ENCODE results near the gene GRAMD1C. TPM values are rescaled to one million over a fixed set of nuclear protein-coding genes. Genes with fewer than 3 reads are reported as not detected.
"Not testable (repeated sequence)": the region's sequence is repeated elsewhere in the genome, so short reads cannot be mapped to it uniquely, and the experiment has no call there.

Gene GRAMD1C
- total and polyA plus RNA-seq, 2 donors (not counting 1 experiment from before 2014, with no cell fraction given), result 0.82 to 7.8 TPM

DNA sequence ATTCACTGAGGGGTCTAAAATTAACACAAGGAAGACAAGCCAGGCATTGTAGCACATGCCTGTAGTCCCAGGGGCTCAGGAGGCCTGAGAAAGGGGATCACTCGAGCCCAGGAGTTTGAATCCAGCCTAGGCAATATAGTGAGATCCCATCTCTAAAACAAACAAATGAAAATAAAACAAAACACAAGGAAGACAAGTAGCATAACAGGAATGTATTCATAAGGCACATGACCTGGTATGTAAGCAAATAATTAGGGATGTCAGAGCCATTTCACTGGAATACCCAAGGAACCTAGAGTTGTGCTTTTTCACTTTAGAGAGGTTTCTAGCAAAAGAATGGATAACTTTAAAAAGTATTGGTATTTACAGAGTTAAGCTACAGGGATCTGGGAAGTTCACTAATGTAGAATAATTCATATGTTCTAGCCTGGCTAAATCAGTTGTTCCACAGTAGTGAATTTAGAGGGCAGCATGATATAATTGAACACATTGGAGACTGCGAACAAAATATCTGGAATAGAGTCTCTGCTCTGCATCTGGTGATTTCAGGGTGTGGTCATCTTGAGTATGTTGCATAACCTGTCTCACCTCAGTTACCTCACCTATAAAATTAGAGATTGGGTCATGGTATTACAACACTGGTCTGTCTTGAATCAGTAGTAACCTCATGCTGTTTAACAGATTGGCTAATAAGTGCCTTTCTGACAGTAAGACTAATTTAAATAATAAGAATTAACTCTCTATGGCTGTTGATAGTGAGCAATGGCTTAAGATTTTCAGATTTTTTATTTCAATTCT lies 9.3 kb downstream of the GRAMD1C start:
- DNase-seq (ENCODE audit: low read depth in 2 of 2), result no peak
- Histone ChIP-seq H3K9ac (ENCODE audit: insufficient read depth, low read length) (no peak overlapping the region), H3K27me3 (ENCODE audit: control insufficient read depth, insufficient read depth, low read length) (no peaks in the 10 kb centered on the region), H3K4me2 (ENCODE audit: extremely low read depth, insufficient read depth, low read length) (no peak overlapping the region), H3K9me3 (ENCODE audit: control insufficient read depth, insufficient read depth, low read depth, low read length) (no peaks in the 10 kb centered on the region), H2AFZ (ENCODE audit: low read length) (no peak overlapping the region), H3K27ac (ENCODE audit: insufficient read depth, low read length) (no peak overlapping the region), H4K20me1 (ENCODE audit: control insufficient read depth, extremely low read depth, insufficient read depth, low read length) (no peaks in the 10 kb centered on the region), H3K4me1 (ENCODE audit: control insufficient read depth, extremely low read depth, insufficient read depth, low read length) (no peaks in the 10 kb centered on the region), H3K79me2 (ENCODE audit: control insufficient read depth, insufficient read depth, low read length) (no peaks in the 10 kb centered on the region), H3K4me3 (replicated peaks in 1 of 4; ENCODE audit: control extremely low read depth in 1 of 4, insufficient read depth in 1 of 4, low read depth in 3 of 4, low read length in 4 of 4) (no peak overlapping the region), H3K36me3 (ENCODE audit: control insufficient read depth, insufficient read depth, low read length) (no peaks in the 10 kb centered on the region)
- no peak for TF ChIP-seq EZH2 (IDR thresholded peaks at IDR 0.05; ENCODE audit: low read length, missing control alignments)
- TF ChIP-seq, protein P1, sequence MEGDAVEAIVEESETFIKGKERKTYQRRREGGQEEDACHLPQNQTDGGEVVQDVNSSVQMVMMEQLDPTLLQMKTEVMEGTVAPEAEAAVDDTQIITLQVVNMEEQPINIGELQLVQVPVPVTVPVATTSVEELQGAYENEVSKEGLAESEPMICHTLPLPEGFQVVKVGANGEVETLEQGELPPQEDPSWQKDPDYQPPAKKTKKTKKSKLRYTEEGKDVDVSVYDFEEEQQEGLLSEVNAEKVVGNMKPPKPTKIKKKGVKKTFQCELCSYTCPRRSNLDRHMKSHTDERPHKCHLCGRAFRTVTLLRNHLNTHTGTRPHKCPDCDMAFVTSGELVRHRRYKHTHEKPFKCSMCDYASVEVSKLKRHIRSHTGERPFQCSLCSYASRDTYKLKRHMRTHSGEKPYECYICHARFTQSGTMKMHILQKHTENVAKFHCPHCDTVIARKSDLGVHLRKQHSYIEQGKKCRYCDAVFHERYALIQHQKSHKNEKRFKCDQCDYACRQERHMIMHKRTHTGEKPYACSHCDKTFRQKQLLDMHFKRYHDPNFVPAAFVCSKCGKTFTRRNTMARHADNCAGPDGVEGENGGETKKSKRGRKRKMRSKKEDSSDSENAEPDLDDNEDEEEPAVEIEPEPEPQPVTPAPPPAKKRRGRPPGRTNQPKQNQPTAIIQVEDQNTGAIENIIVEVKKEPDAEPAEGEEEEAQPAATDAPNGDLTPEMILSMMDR (conservative IDR thresholded peaks at IDR 0.05 in 1 of 2, IDR thresholded peaks at IDR 0.05 in 1 of 2; ENCODE audit: low read depth in 1 of 2, low read length in 2 of 2), result no peak

DNA sequence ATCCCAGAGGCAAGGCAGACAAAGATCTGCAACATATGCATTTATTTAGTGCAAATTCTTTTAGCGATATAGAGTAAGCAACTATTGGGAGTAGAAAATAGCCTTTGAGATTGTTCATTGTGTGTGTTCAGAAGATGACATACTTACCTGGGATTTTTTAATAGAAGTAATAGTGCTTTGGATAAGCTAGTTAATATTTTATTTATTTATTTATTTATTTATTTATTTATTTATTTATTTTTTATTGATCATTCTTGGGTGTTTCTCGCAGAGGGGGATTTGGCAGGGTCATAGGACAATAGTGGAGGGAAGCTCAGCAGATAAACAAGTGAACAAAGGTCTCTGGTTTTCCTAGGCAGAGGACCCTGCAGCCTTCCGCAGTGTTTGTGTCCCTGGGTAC lies 10.5 kb downstream of the GRAMD1C start:
- H2AFZ ChIP-seq (ENCODE audit: low read length); H3K27ac ChIP-seq (ENCODE audit: insufficient read depth, low read length); H3K27me3 ChIP-seq (ENCODE audit: control insufficient read depth, insufficient read depth, low read length); H3K36me3 ChIP-seq (ENCODE audit: control insufficient read depth, insufficient read depth, low read length); H3K4me1 ChIP-seq (ENCODE audit: control insufficient read depth, extremely low read depth, insufficient read depth, low read length); H3K9ac ChIP-seq (ENCODE audit: insufficient read depth, low read length); DNase-seq (ENCODE audit: low read depth in 2 of 2); H3K79me2 ChIP-seq (ENCODE audit: control insufficient read depth, insufficient read depth, low read length); H3K4me3 ChIP-seq (replicated peaks in 1 of 4; ENCODE audit: control extremely low read depth in 1 of 4, insufficient read depth in 1 of 4, low read depth in 3 of 4, low read length in 4 of 4); H4K20me1 ChIP-seq (ENCODE audit: control insufficient read depth, extremely low read depth, insufficient read depth, low read length); H3K9me3 ChIP-seq (ENCODE audit: control insufficient read depth, insufficient read depth, low read depth, low read length); H3K4me2 ChIP-seq (ENCODE audit: extremely low read depth, insufficient read depth, low read length): not testable (repeated sequence)

DNA sequence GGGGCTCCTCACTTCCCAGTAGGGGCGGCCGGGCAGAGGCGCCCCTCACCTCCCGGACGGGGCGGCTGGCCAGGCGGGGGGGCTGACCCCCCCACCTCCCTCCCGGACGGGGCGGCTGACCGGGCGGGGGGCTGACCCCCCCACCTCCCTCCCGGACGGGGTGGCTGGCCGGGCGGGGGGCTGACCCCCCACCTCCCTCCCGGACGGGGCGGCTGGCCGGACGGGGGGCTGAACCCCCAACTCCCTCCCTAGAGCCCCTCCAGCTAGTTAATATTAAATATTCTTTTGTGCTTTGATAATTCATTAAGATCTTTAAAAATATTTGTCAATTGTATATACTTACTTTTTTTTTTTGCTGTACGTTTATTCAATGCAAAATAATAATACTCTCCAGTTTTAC lies 11.3 kb downstream of the GRAMD1C start:
- H2AFZ ChIP-seq (ENCODE audit: low read length); H3K9ac ChIP-seq (ENCODE audit: insufficient read depth, low read length); H3K36me3 ChIP-seq (ENCODE audit: control insufficient read depth, insufficient read depth, low read length); H3K27ac ChIP-seq (ENCODE audit: insufficient read depth, low read length); H3K4me2 ChIP-seq (ENCODE audit: extremely low read depth, insufficient read depth, low read length); H3K4me3 ChIP-seq (replicated peaks in 1 of 4; ENCODE audit: control extremely low read depth in 1 of 4, insufficient read depth in 1 of 4, low read depth in 3 of 4, low read length in 4 of 4); H3K79me2 ChIP-seq (ENCODE audit: control insufficient read depth, insufficient read depth, low read length); H3K9me3 ChIP-seq (ENCODE audit: control insufficient read depth, insufficient read depth, low read depth, low read length); DNase-seq (ENCODE audit: low read depth in 2 of 2); H3K27me3 ChIP-seq (ENCODE audit: control insufficient read depth, insufficient read depth, low read length); H4K20me1 ChIP-seq (ENCODE audit: control insufficient read depth, extremely low read depth, insufficient read depth, low read length); H3K4me1 ChIP-seq (ENCODE audit: control insufficient read depth, extremely low read depth, insufficient read depth, low read length): not testable (repeated sequence)

DNA sequence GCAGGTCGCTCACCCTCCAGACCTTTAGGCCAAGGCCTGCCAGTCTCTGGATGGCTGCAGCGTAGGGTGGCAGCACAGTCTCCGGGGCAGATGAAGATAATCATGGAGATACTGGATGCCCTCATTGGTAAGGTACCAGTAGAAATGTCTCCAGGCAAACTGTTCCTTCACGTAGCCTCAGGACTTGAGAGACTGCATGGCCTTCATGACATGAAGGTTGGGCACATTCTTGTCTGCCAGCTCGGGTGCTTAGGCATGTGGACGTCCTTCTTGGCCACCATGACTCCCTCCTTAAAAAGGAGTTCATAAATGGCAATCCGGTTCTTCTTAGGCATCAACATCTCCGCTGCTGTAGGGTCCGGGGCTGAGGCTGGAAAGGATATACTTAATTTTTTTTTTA lies 11.8 kb downstream of the GRAMD1C start:
- not testable (repeated sequence) for H3K4me2 ChIP-seq (ENCODE audit: extremely low read depth, insufficient read depth, low read length); H3K27me3 ChIP-seq (ENCODE audit: control insufficient read depth, insufficient read depth, low read length); H3K79me2 ChIP-seq (ENCODE audit: control insufficient read depth, insufficient read depth, low read length); H3K9ac ChIP-seq (ENCODE audit: insufficient read depth, low read length); DNase-seq (ENCODE audit: low read depth in 2 of 2); H3K4me3 ChIP-seq (replicated peaks in 1 of 4; ENCODE audit: control extremely low read depth in 1 of 4, insufficient read depth in 1 of 4, low read depth in 3 of 4, low read length in 4 of 4); H4K20me1 ChIP-seq (ENCODE audit: control insufficient read depth, extremely low read depth, insufficient read depth, low read length); H3K36me3 ChIP-seq (ENCODE audit: control insufficient read depth, insufficient read depth, low read length); H2AFZ ChIP-seq (ENCODE audit: low read length); H3K4me1 ChIP-seq (ENCODE audit: control insufficient read depth, extremely low read depth, insufficient read depth, low read length); H3K27ac ChIP-seq (ENCODE audit: insufficient read depth, low read length); H3K9me3 ChIP-seq (ENCODE audit: control insufficient read depth, insufficient read depth, low read depth, low read length)
